Neural crest cell (in vitro differentiated cells): Measurements from ENCODE around the gene SIPA1. TPM values are rescaled to one million over a fixed set of nuclear protein-coding genes. Genes with fewer than 3 reads are reported as not detected.
A peak's percentile ranks its signal among the peaks of the same experiment; 100 is the strongest.

Experiments
- DNase-seq: peaks from one replicate; pipeline ENCODE4 v3.0.0; 2021; ENCODE audit warnings: low read depth, mixed read lengths, low spot score
- H3K27ac Mint-ChIP-seq: one replicate; pipeline ENCODE4 v1.8.0; 2021; ENCODE audit warnings: mild to moderate bottlenecking, mixed read lengths; ENCODE audit not compliant: unreplicated experiment
- H3K27me3 Mint-ChIP-seq: 2 replicates; pipeline ENCODE4 v1.8.0; 2021; ENCODE audit warnings: low read depth, mild to moderate bottlenecking, mixed read lengths
- H3K36me3 Mint-ChIP-seq: 2 replicates; pipeline ENCODE4 v1.8.0; 2021; ENCODE audit warnings: low read depth, mild to moderate bottlenecking, mixed read lengths
- H3K4me1 Mint-ChIP-seq: 2 replicates; pipeline ENCODE4 v1.8.0; 2021; ENCODE audit warnings: mixed read lengths
- H3K4me3 Mint-ChIP-seq: one replicate; pipeline ENCODE4 v1.8.0; 2021; ENCODE audit warnings: mild to moderate bottlenecking, mixed read lengths
- H3K9me3 Mint-ChIP-seq: 2 replicates; pipeline ENCODE4 v1.8.0; 2021; ENCODE audit warnings: mixed read lengths
- CTCF ChIP-seq: fragments of 200-600 bp; sonication (generic); conservative IDR thresholded peaks from 2 replicates; pipeline ENCODE4 v1.5.0; 2021; ENCODE audit warnings: antibody characterized with exemption, mild to moderate bottlenecking
- total RNA-seq: library from RNA; stranded (reverse); gene quantifications from 2 replicates; pipeline ENCODE4 v1.2.1, GENCODE V29; 2021

SIPA1 gene
- total RNA-seq, 1 donor from 2014 or later, result 17.5 TPM

GRCh38 chr11:65640483-65641296, 2.8 kb downstream of the SIPA1 start:
- H3K27me3 Mint-ChIP-seq, result peaks cover 2% of the 10 kb centered on the region
- H3K9me3 Mint-ChIP-seq, result no peaks in the 10 kb centered on the region
- no peak for DNase-seq
- peaks cover 28% of the 10 kb centered on the region for H3K4me1 Mint-ChIP-seq
- H3K4me3 Mint-ChIP-seq, result no peak overlapping the region
- no peak for TF ChIP-seq CTCF
- H3K36me3 Mint-ChIP-seq, result no peaks in the 10 kb centered on the region
- H3K27ac Mint-ChIP-seq, result no peak overlapping the region

- no peak for DNase-seq
- H3K4me3 Mint-ChIP-seq, result peak overlapping the region; percentile 72
- H3K36me3 Mint-ChIP-seq, result no peaks in the 10 kb centered on the region
- no peak for TF ChIP-seq CTCF
- no peak overlapping the region for H3K27ac Mint-ChIP-seq
- no peaks in the 10 kb centered on the region for H3K9me3 Mint-ChIP-seq
- peaks cover 28% of the 10 kb centered on the region for H3K4me1 Mint-ChIP-seq
- peaks cover 4% of the 10 kb centered on the region for H3K27me3 Mint-ChIP-seq
These were observed 3.6 kb downstream of the SIPA1 start for GRCh38 chr11:65641297-65642013.

GRCh38 chr11:65642014-65642671, 4.2 kb downstream of the SIPA1 start:
- Mint-ChIP-seq H3K27ac (no peak overlapping the region), H3K27me3 (peaks cover 4% of the 10 kb centered on the region), H3K4me1 (peaks cover 24% of the 10 kb centered on the region), H3K4me3 (peak overlapping the region; percentile 72), H3K9me3 (no peaks in the 10 kb centered on the region), H3K36me3 (no peaks in the 10 kb centered on the region)
- DNase-seq, result no peak
- TF ChIP-seq CTCF, result no peak

- Mint-ChIP-seq H3K36me3 (no peaks in the 10 kb centered on the region), H3K4me3 (peak overlapping the region; percentile 14), H3K27ac (no peak overlapping the region), H3K27me3 (peaks cover 13% of the 10 kb centered on the region), H3K9me3 (no peaks in the 10 kb centered on the region), H3K4me1 (peaks cover 12% of the 10 kb centered on the region)
- TF ChIP-seq CTCF, result no peak
- no peak for DNase-seq
These were observed 6.1 kb downstream of the SIPA1 start for GRCh38 chr11:65643971-65644370.

GRCh38 chr11:65644837-65645236, 6.9 kb downstream of the SIPA1 start:
- Mint-ChIP-seq H3K4me1 (peaks cover 11% of the 10 kb centered on the region), H3K9me3 (no peaks in the 10 kb centered on the region), H3K36me3 (no peaks in the 10 kb centered on the region), H3K27me3 (peaks cover 13% of the 10 kb centered on the region), H3K4me3 (no peak overlapping the region), H3K27ac (no peak overlapping the region)
- no peak for DNase-seq
- TF ChIP-seq CTCF, result no peak
